Activated effector memory CD4-positive, alpha-beta T cell treated with anti-CD3 and anti-CD28 coated beads, Interleukin-2, amount 50 U/mL, for 16 hours (primary cell): ENCODE data around the gene SLBP.

Source experiments
- DNase-seq: peaks from one replicate; pipeline ENCODE4 v3.0.0-alpha.2; 2020

The SLBP gene

DNA sequence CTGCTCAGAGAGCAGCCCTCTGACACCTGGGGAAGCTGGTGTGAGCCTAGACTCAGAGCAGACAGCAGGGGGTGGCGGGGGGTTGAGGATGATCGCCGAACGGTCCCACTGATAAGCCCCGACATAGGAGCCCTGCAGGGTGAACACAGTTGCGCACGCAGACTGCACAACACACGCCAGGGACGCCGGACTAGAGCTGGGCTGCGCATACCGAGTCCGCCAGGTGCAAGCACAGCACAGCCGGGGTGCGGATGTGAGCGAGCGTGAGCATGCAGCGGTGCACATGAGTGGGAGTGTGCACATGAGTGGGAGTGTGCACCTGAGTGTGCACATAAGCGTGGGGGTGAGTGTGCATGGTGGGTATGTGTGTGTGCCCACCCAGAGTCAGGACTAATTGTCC is 64.7 kb downstream of the SLBP start:
- DNase-seq = no peak

DNA sequence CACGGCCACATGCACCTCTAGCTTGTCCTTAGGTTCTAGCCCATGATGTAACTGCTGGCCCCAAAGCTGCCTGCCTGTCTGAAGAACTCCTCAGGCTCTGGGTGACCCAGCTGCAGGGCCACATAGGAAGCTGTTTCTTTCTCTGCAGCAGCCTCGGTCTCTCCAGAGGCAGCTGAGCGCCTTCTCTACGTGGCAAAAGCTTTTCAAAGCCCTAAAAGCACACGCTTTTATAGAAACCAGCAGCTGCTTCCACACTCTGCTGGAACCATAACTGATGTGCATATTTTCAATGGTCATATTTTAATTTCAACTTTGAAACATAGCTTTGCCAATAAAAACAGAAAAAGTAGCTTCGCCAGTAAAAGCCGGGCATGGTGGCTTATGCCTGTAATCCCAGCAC is 65.4 kb downstream of the SLBP start:
- DNase-seq = no peak

DNA sequence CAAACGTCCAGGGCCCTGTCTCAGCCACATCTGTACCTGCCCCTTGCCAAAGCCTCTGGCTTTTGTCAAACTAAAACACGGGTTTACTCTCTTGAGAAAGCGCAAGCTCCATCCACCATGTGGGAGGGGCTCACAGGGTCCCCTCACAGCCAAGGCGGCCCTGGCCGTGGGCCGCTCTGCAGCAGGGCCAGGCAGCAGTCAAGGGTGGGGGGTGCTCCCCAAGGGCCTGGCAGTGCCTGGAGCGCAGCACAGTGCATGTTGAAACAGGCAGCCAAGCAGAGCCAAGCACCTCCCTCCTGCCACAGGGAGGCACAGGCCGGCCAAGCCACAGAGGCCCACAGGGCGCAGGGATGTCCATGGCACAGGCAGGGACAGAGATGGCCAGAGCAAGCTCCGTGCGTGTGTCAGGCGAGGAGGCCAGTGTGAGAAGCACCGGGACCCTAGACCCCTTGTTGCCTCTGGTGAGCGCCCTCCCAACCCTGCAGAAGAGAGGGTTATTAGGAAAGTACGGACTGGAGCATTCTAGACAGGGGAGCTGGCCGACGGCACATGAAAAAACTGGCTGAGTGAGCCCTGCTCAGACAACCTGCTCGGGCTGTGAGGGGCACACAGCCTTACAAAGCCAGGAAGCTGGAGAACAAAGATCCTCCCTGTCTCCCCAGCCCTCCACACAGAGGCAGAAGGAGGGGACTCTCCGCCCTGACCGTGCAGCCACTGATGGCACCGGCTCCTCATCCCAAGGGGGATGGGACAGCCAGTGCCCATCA is 67.0 kb downstream of the SLBP start:
- no peak for DNase-seq

DNA sequence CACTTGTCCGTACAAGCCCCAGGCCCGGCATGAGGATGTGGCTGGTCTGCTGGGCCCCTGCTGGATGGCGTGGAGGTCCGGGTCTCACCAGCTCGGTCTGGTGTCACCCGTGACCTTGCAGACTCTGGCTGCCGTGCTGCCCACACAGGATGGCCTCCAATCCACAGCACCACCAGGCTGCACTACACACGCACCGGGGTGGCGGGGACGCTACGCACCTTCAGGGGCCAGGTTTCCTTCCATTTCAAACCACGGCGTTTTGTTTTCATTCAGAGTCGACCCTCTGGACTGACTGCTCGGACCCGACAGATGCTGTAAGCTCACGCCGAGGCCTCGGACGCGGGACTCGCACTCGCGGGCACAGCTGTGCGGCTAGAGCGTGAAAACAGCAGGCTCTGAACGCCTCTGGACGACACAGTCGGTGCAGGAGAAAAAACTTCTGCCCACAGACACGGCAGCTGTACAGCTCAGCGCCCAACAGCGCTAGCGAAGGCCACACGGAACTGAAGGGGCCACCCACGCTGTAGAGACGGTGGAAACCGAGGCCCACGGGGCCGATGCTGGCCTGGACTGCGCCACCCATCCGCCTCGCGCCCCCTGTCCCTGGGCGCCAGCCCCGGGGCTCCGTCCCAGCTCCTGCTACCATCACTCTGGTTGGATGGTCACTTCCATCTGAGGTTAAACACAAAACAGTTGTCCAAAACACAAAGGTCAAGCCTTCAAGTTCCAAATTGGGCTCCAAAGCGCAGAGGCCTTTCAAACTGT is 68.0 kb downstream of the SLBP start:
- no peak for DNase-seq
